CD4-positive, alpha-beta T cell treated with Interleukin-1 beta for 1 hour (primary cell): Measurements from ENCODE around the gene TRRAP.

ENCODE experiments used
- DNase-seq, 2 donors: peaks; one replicate each; pipeline ENCODE4 v3.0.0-alpha.2; 2020 to 2022

TRRAP gene

DNA sequence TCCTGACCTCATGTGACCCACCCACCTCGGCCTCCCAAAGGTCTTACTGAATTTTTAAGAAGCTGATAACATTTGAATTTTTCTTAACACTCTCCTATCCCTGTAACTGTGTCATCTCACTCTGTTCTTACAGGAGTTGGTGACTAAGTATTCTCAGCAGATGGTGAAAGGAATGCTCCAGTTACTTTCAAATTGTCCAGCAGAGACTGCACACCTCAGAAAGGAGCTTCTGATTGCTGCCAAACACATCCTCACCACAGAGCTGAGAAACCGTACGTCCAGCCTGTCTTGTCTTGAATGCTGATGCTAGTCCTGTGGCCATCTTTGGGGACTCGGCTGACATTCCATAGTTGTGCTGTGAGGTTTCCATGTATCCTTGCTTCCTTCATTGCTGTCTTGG lies 24.9 kb downstream of the TRRAP start:
- DNase-seq, result no peak

DNA sequence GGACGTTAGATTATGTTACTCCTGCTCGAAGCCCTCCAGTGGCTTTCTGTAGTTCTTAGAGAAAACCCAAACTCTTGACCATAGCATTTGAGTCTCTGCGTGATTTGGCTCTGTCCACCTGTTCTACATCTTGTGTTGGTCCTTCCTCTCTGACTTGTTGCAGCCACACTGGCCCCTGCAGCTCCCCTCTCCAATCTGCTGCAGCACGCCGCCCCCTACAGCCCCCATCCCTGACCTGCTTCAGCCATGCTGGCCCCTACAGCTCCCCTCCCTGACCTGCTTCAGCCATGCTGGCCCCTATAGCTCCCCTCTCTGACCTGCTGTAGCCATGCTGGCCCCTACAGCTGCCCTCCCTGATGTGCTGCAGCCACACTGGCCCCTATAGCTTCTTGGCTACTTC lies 29.2 kb downstream of the TRRAP start:
- DNase-seq, result no peak

DNA sequence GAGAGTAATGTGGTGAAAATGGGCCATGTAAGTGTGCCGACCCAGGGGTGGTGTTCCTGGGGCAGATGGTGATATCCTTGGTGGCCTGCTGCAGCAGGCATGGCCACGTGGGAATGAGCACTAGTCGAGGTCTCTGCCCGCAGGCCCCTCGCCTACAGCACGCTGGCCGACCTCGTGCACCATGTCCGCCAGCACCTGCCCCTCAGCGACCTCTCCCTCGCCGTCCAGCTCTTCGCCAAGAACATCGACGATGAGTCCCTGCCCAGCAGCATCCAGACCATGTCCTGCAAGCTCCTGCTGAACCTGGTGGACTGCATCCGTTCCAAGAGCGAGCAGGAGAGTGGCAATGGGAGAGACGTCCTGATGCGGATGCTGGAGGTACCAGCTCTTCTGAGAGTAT lies 30.3 kb downstream of the TRRAP start:
- DNase-seq, result no peak

DNA sequence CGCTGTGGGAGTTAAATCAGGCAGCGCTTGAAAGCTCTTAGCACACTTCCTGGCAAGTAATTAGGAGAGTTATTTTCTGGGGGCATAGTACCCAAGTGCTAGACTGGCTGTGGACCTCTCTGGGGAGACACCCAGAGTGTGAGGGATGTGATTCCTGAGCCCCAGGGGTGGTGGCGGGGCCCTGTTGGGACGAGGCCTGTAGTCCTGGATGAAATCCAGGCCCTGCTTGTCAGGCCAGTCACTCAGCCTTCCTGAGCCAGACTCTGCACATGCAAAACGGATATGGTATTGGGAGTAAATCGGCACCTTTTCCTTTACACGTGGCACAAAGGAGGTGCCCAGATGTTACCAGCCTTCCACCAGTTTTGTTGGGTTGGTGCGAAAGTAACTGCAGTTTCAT lies 31.2 kb downstream of the TRRAP start:
- DNase-seq, result no peak

DNA sequence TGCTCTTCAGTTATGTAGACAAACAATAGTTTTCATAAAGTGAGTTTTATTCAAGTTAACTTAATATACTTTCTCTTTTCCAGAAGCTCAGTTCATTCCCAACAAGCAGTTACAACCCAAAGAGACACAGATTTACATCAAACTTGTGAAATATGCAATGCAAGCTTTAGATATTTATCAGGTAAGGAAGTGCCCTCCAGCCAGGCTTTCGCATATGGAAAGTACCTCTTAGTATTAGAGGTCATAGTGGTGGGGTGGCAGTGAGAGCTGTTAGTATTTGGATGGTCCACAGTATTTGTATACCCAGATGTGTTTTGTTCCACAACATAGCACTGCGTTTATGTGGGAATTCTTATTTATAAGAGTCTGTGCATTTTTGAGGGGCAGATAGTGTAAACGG lies 32.1 kb downstream of the TRRAP start:
- DNase-seq, result no peak

DNA sequence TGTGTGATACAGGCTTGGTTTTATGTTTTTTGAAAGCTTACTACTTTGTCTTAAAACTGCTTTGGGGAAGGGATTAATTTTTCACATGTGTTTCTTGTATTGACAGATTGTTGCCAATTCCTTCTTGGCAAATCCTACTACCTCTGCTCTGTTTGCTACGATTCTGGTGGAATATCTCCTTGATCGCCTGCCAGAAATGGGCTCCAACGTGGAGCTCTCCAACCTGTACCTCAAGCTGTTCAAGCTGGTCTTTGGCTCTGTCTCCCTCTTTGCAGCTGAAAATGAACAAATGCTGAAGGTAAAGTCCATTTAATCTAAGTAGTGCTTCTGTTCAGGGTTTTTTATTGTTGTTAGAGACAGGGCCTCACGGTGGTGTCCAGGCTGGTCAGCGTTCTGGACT lies 33.6 kb downstream of the TRRAP start:
- no peak for DNase-seq

DNA sequence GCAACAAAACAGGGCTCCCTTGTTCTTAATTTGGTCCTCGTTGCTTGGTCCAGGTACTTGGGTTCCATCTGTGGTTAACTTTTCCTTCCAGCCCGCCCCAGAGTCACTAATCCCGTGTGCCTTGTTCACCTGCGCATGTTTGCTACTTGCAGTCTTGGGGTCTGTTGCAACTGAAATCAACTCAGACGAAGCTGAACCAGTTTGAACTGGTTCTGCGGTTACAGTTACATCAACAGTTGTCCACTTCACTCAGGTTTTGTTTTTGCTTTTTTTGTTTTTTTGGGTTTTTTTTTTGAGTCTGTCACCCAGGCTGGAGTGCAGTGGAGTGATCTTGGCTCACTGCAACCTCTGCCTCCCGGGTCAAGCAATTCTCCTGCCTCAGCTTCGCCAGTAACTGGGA lies 34.7 kb downstream of the TRRAP start:
- no peak for DNase-seq

DNA sequence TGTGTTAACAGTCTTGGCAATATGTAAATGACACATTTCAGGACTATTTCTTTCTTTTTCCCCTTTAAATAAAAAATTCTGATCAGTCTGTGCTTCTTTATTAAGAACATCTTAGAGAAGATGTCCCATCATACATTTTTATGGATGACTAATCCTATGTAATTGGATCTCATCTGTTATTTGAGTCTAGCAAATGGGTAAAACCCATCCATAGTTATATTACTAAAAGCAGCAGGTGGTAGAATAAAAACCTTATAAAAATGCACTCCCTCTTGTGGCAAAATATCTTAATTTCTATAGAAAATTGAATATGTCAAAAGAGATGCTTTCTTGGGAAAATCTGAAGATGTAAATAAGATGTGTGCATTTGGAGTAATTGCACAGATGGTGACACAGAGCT lies 35.3 kb downstream of the TRRAP start:
- no peak for DNase-seq

DNA sequence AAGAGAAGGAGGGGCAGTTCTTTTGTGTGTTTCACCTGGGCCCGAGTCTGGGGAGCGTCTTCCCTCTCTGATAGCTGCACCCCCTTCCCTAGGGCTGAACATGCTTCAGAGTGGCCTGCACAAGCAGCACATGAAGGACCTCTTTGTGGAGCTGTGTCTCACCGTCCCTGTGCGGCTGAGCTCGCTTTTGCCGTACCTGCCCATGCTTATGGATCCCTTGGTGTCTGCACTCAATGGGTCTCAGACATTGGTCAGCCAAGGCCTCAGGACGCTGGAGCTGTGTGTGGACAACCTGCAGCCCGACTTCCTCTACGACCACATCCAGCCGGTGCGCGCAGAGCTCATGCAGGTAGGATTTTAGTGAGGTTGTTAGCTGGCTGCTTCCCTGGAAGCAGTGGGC lies 39.0 kb downstream of the TRRAP start:
- DNase-seq, result no peak

DNA sequence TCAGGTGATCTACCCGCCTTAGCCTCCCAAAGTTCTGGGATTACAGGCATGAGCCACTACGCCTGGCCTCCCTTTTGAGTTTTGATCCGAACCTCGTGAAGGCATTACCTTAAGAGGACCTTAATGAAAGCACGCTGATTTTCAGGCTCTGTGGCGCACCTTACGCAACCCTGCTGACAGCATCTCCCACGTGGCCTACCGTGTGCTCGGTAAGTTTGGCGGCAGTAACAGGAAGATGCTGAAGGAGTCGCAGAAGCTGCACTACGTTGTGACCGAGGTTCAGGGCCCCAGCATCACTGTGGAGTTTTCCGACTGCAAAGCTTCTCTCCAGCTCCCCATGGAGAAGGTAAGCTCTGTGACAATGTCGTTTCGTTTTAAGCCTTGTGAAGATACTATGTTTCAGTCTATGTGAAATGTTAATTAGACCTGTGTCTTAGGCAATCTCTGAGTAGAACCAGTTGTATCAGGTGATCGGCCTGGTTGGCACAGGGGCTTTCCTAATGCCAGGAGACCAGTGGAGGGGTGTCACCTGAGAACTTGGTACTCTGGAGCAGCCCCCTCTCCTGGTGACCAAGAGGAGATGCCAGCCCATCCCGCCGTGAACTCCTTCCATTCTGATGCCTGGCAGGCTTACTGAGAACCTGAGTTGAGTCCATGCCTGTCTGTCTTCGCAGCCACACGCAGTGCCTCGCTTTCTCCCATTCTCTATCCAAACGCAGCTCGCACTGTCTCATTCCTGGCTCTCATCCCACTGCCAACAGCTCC lies 43.5 kb downstream of the TRRAP start:
- no peak for DNase-seq

DNA sequence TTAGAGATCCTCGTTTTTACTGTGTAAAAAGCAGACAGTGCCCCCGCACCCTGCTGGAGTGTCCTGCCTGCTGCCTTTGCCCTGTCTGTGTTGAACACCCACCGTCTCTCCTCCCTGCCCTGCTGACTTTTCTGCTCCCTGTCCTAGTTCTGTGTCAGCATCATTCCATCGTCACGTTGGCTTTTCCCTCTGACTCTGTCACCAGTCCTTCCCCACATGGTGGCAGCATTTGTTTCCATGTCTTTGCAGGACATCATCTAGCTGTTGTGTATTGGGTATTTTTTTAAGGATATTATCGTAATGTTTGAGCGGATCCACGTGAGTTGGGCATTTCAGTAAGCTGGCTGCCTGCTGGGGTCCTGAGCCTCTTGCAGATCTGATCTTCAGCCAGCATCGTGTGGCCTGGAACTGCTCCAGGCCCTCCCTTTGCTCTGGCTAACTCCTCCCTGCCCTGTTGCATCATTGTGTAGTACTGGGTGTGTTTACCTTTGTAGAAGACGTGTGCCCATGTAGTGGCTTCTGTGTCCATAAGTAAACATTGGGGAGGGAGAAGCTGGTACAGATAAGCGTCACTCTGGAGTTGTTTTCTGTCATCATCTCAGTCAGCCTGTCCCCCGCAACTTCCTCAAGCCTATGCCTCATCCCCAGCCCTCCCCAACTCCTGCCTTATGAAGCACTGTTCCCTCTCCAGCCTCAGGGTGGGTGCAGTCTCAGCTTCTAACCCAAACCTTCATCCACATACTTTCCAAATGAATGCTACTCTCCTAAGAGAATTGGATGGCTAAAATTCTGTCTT lies 44.3 kb downstream of the TRRAP start:
- no peak for DNase-seq

DNA sequence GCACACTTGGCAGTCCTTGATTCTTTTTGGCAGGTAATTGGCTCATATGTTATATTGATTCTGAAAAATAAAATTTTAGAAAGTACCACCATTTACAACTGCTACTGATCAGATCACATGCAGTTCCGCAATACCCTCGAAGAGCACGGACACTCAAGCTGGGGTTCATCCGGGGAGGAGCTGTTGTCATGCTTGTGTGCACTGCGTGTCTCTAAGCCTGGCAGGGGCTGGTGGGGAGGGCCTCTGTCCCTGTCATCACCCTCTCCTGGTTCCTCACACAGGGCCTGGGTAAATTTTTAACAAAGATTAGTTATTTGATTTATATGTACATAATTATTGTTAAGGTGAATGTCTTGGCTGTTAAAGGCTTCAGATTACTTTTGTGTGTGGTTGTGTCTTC lies 45.2 kb downstream of the TRRAP start:
- no peak for DNase-seq

DNA sequence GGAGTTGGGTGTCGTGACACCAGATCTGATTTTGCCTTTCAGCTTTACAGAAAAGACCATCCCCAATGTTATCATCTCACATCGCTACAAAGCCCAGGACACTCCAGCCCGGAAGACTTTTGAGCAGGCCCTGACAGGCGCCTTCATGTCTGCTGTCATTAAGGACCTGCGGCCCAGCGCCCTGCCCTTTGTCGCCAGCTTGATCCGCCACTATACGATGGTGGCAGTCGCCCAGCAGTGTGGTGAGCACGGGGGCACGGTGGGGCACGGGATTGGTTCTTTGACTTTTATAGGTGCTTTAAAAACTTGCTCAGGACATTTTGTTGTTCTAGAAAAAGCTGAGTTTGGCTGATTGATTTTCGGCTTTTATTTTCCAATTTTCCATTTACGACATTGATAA lies 48.8 kb downstream of the TRRAP start:
- no peak for DNase-seq

DNA sequence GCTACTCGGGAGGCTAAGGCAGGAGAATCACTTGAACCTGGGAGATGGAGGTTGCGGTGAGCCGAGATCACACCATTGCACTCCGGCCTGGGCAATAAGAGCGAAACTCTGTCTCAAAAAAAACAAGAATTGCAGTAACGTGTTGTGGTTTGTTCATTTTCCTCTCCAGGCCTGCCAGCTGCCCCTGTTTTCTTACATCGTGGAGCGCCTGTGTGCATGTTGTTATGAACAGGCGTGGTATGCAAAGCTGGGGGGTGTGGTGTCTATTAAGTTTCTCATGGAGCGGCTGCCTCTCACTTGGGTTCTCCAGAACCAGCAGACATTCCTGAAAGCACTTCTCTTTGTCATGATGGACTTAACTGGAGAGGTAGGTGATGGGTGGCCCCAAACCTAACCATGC lies 52.1 kb downstream of the TRRAP start:
- peak in 1 of 2 donors; percentile 20 for DNase-seq

DNA sequence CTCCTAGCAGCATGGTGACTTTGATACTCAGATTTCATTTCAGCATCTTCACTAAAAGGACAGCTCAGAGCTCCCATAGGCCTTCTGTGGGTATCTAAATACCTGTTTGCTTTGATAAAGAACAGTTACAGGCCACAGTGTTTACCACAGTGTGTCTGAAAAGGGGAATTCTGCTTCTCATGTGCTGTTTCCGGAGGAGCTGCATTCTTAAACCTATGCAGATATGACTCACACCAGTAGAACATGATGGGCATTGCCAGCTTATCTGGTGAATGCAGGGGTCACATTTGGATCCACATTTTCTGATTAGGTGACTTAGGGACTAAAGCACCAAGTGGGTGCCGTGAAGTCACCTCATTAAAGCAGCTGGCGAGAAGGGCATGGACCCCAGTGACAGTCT lies 52.6 kb downstream of the TRRAP start:
- peak; percentile 18 to 69 for DNase-seq

DNA sequence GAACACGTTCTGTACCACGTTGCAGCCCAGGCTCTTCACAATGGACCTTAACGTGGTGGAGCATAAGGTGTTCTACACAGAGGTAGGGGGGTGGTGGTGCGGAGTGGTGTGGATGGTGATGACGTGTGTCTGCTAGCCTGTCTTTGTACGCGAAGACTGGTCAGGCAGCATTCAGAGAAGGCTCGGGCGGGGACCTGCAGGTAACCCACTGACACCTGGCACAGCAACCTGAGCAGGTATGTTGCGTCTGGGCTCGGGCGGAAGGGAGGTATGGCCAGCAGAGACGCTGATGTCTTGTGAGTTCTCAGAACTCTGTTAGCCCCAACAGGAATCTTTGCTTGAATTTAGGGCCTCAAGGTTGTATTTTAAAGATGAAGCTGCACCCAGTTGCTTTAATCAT lies 55.0 kb downstream of the TRRAP start:
- DNase-seq, result no peak

DNA sequence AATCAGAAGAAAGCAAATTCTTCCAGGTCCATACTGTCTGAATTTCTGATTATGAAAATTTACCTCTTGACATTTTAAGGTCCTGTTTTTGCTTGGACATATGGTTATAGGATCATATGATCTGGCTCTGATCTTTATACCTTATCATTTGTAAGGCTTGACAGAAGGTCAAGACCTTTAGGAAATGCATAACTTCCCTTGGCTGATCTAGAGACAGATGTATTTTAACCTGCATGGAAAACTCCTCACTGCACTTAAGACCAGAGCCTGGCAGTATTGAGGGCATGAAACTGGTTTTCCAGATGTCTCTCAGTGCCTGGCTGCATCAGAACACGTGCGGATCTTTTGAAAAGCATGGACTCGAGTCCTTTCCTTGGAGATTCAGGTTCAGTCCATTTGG lies 55.9 kb downstream of the TRRAP start:
- DNase-seq, result no peak

DNA sequence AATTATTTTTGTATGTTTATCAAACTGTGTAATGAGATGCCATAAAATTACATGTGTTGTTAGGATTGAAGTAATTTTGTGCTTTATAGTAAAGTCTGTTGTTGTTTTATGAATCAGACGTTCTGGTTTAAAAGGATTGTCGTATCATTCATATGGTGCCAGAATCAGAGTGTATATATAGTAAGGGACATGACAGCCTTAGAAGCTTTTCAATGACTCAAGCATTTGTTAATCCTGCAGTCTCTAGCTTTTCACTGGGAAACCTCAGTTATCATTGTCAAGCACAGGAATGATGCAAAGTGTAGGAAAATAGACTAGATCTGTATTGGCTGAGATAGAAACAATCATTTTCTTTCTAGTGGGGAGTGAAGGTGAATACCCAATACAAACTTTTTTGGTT lies 57.5 kb downstream of the TRRAP start:
- DNase-seq, result no peak

DNA sequence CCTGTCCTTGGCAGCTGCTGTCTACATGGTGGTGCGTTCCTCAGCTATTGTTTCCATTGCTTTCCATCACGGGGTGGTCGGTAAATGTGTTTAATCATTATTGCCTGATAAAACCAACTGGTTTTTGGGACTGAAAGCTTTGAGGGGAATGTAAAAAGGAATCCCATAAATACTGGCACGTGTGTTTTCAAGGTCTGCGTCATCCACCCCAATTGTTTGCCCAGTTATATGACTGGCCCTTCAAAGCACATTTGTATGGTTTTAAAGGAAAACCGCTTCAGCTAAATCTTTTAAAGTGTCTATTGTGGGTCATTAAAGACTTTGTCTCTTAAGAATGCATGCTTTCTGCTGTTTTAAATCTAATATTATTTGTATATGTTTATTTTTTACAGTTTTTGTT lies 65.0 kb downstream of the TRRAP start:
- no peak for DNase-seq

DNA sequence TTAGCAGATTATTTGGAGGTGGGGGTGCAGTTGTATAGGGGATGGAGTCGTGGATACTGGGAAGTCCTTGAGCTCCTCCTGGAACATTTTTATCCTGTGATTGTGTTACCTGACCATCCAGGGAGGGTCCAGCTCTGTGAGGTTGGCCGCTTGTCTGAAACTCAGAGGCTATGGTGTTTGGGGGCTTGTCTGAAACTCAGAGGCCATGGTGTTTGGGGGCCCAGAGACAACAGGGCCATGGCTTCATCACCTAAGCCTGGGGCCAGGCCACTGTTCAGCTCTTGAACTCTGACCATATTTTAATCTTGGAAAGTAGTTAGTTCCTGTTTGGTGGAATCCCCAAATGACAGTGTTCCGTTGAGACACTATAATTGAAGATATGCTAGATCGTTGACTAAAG lies 66.1 kb downstream of the TRRAP start:
- no peak for DNase-seq

DNA sequence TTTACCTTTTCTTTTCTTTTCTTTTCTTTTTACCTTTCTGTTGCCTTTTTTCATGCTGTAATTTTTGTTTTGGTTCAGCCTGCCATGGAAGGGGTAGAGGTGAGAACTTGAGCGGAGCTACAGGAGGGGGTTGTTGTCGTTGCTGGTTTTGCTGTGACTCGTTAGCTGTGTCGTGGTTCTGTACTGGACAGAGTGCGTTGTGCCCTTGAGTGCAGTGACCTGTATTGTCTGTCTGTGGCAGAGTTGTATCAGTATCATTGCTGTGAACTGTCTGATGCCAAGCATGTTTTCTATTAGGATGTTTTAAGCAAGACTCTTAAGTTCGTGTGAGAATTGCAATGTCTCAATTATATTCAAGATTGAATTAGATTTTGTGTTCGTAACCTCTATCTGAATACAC lies 67.5 kb downstream of the TRRAP start:
- no peak for DNase-seq

DNA sequence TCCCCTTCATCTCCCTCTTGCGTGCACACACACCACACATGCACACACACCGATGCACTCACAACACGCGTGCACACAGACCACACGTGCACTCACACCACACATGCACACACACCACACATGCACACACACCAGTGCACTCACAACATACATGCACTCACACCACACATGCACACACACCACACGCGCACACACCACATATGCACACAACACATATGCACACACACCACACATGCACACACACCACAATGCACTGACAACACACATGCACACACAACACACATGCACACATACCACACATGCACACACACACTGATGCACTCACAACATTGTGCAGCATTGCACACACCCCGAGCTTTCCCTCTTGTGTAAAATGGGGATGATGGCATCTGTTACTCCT lies 68.1 kb downstream of the TRRAP start:
- DNase-seq, result no peak

DNA sequence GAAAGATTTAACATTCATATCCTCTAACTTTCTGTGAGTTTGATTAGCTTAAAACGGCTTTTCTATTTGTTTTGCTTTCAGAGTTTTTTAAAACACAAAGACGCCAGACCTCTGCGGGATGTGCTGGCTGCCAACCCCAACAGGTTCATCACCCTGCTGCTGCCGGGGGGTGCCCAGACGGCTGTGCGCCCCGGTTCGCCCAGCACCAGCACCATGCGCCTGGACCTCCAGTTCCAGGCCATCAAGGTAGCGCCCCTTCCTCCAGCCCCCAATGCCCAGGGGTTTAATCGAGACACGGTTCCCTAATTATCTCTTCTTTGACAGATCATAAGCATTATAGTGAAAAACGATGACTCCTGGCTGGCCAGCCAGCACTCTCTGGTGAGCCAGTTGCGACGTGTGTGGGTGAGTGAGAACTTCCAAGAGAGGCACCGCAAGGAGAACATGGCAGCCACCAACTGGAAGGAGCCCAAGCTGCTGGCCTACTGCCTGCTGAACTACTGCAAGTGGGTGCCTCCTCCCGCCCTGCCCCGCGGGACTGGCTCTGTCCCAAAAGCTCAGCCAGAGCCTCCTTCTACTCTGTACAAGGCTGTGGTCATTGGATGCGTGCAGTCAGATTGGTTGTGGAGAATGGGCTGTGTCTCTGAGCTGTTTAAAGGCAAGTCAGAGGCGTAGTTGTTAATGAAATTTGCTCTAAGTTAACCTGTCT lies 71.2 kb downstream of the TRRAP start:
- no peak for DNase-seq

DNA sequence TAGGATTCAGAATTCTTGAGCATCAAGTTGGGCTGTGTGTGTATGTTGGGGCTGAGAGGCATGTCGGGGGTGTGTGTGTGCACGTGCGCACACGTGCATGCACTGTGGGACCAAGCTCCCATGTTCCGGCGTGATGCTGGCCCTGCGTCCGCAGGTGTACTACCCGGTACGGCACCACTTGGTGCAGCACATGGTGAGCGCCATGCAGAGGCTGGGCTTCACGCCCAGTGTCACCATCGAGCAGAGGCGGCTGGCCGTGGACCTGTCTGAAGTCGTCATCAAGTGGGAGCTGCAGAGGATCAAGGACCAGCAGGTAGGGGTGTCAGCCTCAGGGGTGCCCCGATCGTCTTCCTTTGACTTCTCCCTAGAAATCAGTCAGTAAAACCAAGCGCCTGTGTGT lies 77.7 kb downstream of the TRRAP start:
- no peak for DNase-seq
